ENCODE measurements around the gene QSOX2. TPM values are rescaled to one million over a fixed set of nuclear protein-coding genes. Genes with fewer than 3 reads are reported as not detected.

The QSOX2 gene
- total RNA-seq, 1 experiment from 2014 or later: 34.6 TPM

- no peak for TF ChIP-seq POLR2AphosphoS5 (IDR thresholded peaks at IDR 0.05; ENCODE audit: low read depth, low read length)
- TF ChIP-seq, protein P1, sequence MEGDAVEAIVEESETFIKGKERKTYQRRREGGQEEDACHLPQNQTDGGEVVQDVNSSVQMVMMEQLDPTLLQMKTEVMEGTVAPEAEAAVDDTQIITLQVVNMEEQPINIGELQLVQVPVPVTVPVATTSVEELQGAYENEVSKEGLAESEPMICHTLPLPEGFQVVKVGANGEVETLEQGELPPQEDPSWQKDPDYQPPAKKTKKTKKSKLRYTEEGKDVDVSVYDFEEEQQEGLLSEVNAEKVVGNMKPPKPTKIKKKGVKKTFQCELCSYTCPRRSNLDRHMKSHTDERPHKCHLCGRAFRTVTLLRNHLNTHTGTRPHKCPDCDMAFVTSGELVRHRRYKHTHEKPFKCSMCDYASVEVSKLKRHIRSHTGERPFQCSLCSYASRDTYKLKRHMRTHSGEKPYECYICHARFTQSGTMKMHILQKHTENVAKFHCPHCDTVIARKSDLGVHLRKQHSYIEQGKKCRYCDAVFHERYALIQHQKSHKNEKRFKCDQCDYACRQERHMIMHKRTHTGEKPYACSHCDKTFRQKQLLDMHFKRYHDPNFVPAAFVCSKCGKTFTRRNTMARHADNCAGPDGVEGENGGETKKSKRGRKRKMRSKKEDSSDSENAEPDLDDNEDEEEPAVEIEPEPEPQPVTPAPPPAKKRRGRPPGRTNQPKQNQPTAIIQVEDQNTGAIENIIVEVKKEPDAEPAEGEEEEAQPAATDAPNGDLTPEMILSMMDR (IDR thresholded peaks at IDR 0.05 in 2 of 3, conservative IDR thresholded peaks at IDR 0.05 in 1 of 3; ENCODE audit: borderline replicate concordance in 1 of 3, insufficient read depth in 1 of 3, low read depth in 2 of 3, low read length in 2 of 3): no peak
These were observed 42.0 kb downstream of the QSOX2 start (continued) for GRCh38 chr9:136203408-136204144.

GRCh38 chr9:136202454-136203407, 42.9 kb downstream of the QSOX2 start:
- H3K4me2 ChIP-seq (ENCODE audit: low read length): no peak overlapping the region
- H2AFZ ChIP-seq (ENCODE audit: low read depth, low read length, poor library complexity, severe bottlenecking): no peak overlapping the region
- BruUV-seq (replicated peaks): no TSS peak
- CTCF ChIA-PET: no interaction called here
- H3K36me3 ChIP-seq (ENCODE audit: control insufficient read depth in 1 of 2, insufficient read depth in 2 of 2, low read length in 2 of 2): peaks cover 1 to 4% of the 10 kb centered on the region in 2 experiments; a peak in 2 of 4 replicates
- H3K9me3 ChIP-seq (ENCODE audit: control insufficient read depth in 1 of 2, insufficient read depth in 1 of 2, low read depth in 1 of 2, low read length in 2 of 2): no peaks in the 10 kb centered on the region
- RAD21 ChIA-PET (ENCODE audit: low non-redundant PET in 1 of 2, low total read pairs in 2 of 2, uncharacterized antibody in 2 of 2, unreplicated experiment in 2 of 2): no interaction called here
- TF ChIP-seq ZNF274 (IDR thresholded peaks at IDR 0.05; ENCODE audit: low read depth, low read length): no peak
- TF ChIP-seq, protein P2, sequence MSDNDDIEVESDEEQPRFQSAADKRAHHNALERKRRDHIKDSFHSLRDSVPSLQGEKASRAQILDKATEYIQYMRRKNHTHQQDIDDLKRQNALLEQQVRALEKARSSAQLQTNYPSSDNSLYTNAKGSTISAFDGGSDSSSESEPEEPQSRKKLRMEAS (IDR thresholded peaks at IDR 0.05): no peak
- TF ChIP-seq, protein P3, sequence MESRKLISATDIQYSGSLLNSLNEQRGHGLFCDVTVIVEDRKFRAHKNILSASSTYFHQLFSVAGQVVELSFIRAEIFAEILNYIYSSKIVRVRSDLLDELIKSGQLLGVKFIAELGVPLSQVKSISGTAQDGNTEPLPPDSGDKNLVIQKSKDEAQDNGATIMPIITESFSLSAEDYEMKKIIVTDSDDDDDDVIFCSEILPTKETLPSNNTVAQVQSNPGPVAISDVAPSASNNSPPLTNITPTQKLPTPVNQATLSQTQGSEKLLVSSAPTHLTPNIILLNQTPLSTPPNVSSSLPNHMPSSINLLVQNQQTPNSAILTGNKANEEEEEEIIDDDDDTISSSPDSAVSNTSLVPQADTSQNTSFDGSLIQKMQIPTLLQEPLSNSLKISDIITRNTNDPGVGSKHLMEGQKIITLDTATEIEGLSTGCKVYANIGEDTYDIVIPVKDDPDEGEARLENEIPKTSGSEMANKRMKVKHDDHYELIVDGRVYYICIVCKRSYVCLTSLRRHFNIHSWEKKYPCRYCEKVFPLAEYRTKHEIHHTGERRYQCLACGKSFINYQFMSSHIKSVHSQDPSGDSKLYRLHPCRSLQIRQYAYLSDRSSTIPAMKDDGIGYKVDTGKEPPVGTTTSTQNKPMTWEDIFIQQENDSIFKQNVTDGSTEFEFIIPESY (IDR thresholded peaks at IDR 0.05; ENCODE audit: extremely low read depth, insufficient replicate concordance, low read length): no peak
- no peak overlapping the region for H3K4me3 ChIP-seq (replicated peaks in 1 of 2; ENCODE audit: low read depth in 1 of 2, low read length in 2 of 2)
- H3K9me2 ChIP-seq (ENCODE audit: insufficient read depth): no peaks in the 10 kb centered on the region
- no peak overlapping the region for H3K9ac ChIP-seq (ENCODE audit: low read length)
- H3K4me1 ChIP-seq (ENCODE audit: control insufficient read depth in 1 of 2, insufficient read depth in 2 of 2, low read length in 2 of 2): no peaks in the 10 kb centered on the region
- DNase-seq (ENCODE audit: low read depth, low spot score) (no peak), ATAC-seq (no peak)
- intact Hi-C loops (cut with micrococcal nuclease): no loop called here
- no peaks in the 10 kb centered on the region for H4K20me1 ChIP-seq (ENCODE audit: insufficient read depth)
- POLR2A ChIA-PET: no interaction called here
- H3K27ac ChIP-seq (ENCODE audit: low read depth, low read length): no peak overlapping the region
- no peaks in the 10 kb centered on the region for H3K79me2 ChIP-seq (ENCODE audit: insufficient read depth, low read length)
- no peaks in the 10 kb centered on the region for H3K27me3 ChIP-seq (ENCODE audit: insufficient read depth, low read length)
